BJ (cell line): ENCODE results near the gene RNF13. TPM values are rescaled to one million over a fixed set of nuclear protein-coding genes. Genes with fewer than 3 reads are reported as not detected.

Source experiments
- CTCF ChIA-PET: fragments of 350-600 bp; formaldehyde crosslinking; extraction: SDS; loops from one replicate; lab custom pipeline; 2021; ENCODE audit warnings: antibody characterized with exemption, inconsistent platforms; lab: Yijun Ruan, JAX
- POLR2A ChIA-PET: fragments of 300-600 bp; sonication (Branson Sonifier 250); formaldehyde crosslinking; extraction: SDS; loops from one replicate; lab custom pipeline; 2021; ENCODE audit warnings: antibody characterized with exemption; lab: Charles Lee
- DNase-seq: peaks from one replicate; pipeline ENCODE4 v3.0.0-alpha.2; 2011; ENCODE audit warnings: low read depth
- H3K27me3 ChIP-seq: 2 replicates; pipeline ENCODE4 v1.6.0; 2011; ENCODE audit warnings: low read length; ENCODE audit not compliant: control insufficient read depth, insufficient read depth
- H3K36me3 ChIP-seq: 2 replicates; pipeline ENCODE4 v1.5.1; 2011; ENCODE audit warnings: low read length; ENCODE audit not compliant: control insufficient read depth, insufficient read depth
- H3K4me3 ChIP-seq: 2 replicates; pipeline ENCODE4 v1.5.1; 2011; ENCODE audit warnings: low read depth, mild to moderate bottlenecking, control low read depth, low read length
- polyA plus RNA-seq: library from polyadenylated mRNA; depleted of rRNA; stranded (reverse); fragments of >200 nt; gene quantifications from 2 replicates; pipeline ENCODE4 v1.2.3, GENCODE V29; 2011
- TF ChIP-seq, protein P1 (sequence below): IDR thresholded peaks from 2 replicates; pipeline ENCODE4 v1.5.1; 2011; ENCODE audit warnings: low read depth, mild to moderate bottlenecking, control low read depth, inconsistent platforms, low read length, moderate library complexity; ENCODE audit not compliant: insufficient read depth

Gene RNF13
- polyA plus RNA-seq, 1 experiment = 30.7 TPM

DNA sequence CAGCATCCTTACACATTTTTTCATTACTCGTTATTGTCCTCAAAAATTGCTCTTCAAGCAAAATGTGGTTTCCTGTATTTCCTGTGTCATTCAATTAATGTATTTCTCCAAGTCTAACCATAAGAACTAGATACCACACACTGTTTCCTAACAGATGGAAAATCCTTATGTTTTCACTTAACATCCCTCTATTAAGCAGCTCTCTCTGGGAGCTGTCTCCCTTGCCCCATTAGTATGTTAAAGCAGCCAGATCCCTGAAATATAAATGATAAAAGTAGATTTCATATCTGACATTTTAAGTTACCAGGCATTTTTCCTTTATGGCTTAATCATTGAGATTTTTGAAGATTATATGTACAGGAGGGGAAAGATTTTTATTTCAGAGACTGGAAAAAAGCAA, 141.8 kb downstream of the RNF13 start:
- DNase-seq = no peak
- POLR2A ChIA-PET = no interaction called here
- CTCF ChIA-PET = interaction anchor here (1.5 to 2.3 kb wide), 3 partner anchors 12 to 229 kb away, joined by 5 to 7 read pairs (median 5); no protein-coding TSS in a partner anchor
- Histone ChIP-seq H3K27me3 (no peaks in the 10 kb centered on the region), H3K4me3 (no peak overlapping the region), H3K36me3 (no peaks in the 10 kb centered on the region)
- TF ChIP-seq, protein P1, sequence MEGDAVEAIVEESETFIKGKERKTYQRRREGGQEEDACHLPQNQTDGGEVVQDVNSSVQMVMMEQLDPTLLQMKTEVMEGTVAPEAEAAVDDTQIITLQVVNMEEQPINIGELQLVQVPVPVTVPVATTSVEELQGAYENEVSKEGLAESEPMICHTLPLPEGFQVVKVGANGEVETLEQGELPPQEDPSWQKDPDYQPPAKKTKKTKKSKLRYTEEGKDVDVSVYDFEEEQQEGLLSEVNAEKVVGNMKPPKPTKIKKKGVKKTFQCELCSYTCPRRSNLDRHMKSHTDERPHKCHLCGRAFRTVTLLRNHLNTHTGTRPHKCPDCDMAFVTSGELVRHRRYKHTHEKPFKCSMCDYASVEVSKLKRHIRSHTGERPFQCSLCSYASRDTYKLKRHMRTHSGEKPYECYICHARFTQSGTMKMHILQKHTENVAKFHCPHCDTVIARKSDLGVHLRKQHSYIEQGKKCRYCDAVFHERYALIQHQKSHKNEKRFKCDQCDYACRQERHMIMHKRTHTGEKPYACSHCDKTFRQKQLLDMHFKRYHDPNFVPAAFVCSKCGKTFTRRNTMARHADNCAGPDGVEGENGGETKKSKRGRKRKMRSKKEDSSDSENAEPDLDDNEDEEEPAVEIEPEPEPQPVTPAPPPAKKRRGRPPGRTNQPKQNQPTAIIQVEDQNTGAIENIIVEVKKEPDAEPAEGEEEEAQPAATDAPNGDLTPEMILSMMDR = no peak

DNA sequence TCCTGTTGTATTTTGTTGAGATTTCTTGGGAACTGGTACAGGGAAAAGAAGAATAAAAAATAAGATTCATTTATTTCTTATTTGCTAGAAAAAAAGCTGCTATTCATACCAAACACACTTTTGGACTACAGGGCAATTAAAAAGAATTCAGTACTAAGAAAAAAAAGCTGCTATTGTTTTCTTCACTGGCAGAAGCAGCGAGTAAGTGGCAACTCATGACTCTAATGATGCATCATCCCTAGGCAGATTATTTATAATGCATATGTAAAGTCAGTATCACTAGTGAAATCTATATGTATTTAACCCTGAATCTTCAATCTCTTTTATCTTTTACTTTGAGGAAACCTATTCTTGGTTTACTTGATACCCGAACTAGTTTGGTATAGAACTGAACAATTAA, 142.4 kb downstream of the RNF13 start:
- Histone ChIP-seq H3K36me3 (no peaks in the 10 kb centered on the region), H3K4me3 (no peak overlapping the region), H3K27me3 (no peaks in the 10 kb centered on the region)
- DNase-seq = no peak
- POLR2A ChIA-PET = no interaction called here
- CTCF ChIA-PET = interaction anchor here (1.0 to 2.0 kb wide), 3 partner anchors 11 to 229 kb away, joined by 5 to 8 read pairs (median 5); no protein-coding TSS in a partner anchor
- TF ChIP-seq, protein P1 = no peak

DNA sequence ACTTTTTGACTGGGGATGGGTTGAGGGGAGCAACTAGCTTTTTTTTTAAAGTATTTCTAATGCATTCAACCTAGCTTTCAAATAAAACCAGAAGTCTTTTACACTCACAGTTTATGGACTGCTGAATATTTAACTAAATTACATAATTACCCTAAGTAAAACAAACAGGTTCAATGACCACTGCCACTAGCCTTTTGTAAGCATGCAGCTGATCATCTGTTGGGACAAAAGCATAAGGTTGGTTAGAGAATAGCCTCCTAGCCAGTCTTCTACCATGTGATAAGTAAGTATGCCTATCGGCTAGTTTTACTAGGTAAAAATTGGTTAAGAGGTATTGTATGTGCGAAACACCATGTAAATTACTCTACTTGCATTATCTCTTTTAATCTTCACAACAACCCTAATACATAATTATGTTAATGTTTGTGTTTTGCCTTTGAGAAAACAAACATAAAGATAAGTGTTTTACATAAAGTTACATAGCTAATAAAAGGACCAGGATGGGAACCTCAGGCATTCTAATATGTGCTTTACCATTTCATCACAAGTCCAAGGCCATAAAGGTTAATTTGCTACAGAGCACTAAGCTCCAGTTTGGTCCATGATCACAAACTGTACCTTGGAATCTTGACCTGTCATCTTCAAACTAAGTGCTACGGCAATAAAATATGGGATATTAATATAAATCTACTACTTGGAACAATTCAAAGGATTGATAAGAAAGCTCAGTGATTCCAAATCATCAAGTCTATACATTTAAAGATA, 144.5 kb downstream of the RNF13 start:
- ChIA-PET CTCF (interaction anchor here (0.5 to 2.4 kb wide), 6 partner anchors 9 to 260 kb away, joined by 3 to 11 read pairs (median 4); no protein-coding TSS in a partner anchor), POLR2A (no interaction called here)
- Histone ChIP-seq H3K4me3 (no peak overlapping the region), H3K36me3 (no peaks in the 10 kb centered on the region), H3K27me3 (no peaks in the 10 kb centered on the region)
- TF ChIP-seq, protein P1 = no peak
- DNase-seq = no peak

DNA sequence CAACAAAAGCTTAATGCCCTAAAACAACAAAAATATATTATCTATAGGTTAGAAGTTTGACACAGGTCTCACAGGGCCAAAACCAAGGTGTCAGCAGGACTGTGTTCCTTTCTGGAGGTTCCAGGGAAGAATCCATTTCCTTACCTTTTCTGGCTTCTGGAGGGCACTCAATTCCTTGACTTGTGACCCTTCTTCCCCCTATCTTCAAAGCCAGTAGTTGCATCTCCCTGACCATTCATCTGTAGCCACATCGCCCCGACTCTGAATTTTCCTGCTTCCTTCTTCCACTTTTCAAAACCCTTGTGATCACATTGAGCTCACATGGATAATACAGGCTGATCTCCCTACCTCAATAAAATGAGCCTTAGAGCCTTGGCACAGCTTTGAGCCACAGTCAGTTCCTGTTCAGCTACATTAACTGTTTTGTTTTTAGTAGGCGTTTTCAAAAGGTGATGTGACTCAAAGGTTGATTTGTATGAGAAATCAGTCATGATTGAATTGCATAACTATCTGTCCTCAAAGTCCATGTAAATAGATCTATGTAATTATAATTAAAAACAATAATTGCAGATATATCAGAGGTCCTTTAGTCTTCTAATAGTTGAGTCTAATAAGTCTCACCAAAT, 145.3 kb downstream of the RNF13 start:
- TF ChIP-seq, protein P1 = no peak
- ChIA-PET POLR2A (no interaction called here), CTCF (interaction anchor here (0.7 to 2.4 kb wide), 5 partner anchors 8 to 259 kb away, joined by 3 to 11 read pairs (median 3); no protein-coding TSS in a partner anchor)
- Histone ChIP-seq H3K36me3 (no peaks in the 10 kb centered on the region), H3K27me3 (no peaks in the 10 kb centered on the region), H3K4me3 (no peak overlapping the region)
- DNase-seq = no peak

DNA sequence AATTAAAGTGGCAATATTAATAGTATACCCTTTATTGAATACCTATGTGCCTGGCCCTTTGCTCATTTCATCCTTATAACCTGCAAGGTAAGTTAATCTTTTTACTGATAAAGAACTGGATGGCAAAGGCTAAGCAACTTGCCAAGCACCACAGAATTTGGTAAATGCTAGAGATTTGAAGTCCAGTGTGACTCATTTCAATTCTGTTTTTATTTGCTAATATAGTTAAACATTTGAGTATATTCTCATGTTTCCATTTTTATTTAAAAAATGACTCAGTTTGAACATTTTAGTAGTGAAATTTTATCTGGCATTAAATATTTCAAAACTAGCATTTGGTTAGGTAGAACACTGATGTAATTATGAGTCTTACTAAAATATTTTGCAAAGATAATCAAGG, 146.4 kb downstream of the RNF13 start:
- ChIA-PET POLR2A (no interaction called here), CTCF (interaction anchor here (2.4 kb wide), 1 partner anchor 23 kb away, joined by 11 read pairs; no protein-coding TSS in a partner anchor)
- H3K36me3 ChIP-seq = no peaks in the 10 kb centered on the region
- no peaks in the 10 kb centered on the region for H3K27me3 ChIP-seq
- TF ChIP-seq, protein P1 = no peak
- H3K4me3 ChIP-seq = no peak overlapping the region
- no peak for DNase-seq
